ENCODE data around the gene TNFSF4.
"Not testable (repeated sequence)": the region's sequence is repeated elsewhere in the genome, so short reads cannot be mapped to it uniquely, and the experiment has no call there.

Gene TNFSF4

GRCh38 chr1:173164178-173164577 lies 43.0 kb downstream of the TNFSF4 start:
- DNase-seq (ENCODE audit: low read depth in 4 of 4, low spot score in 1 of 4): no peak

DNA sequence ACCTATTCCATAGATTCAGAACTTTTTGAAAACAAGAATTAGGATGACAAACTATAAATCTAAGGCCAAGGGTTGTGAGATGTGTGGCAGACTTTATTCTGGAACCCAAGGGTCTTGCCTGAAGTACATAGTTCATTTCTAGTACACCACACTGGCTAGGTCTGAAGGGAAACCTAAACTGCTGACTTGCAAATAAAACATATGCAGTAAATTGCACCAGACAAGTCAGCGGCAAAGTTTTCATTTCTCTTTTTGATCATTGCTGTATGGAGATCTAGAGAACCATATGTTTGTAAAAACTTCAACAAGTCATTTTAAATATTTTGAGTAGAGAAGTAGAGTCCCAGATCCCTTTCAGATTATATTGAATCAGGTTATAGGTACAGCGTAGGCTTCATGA lies 43.9 kb downstream of the TNFSF4 start:
- DNase-seq (ENCODE audit: low read depth in 4 of 4, low spot score in 1 of 4): no peak

- DNase-seq (ENCODE audit: low read depth in 4 of 4, low spot score in 1 of 4): no peak
Measured at GRCh38 chr1:173162601-173163000, 44.5 kb downstream of the TNFSF4 start.

DNA sequence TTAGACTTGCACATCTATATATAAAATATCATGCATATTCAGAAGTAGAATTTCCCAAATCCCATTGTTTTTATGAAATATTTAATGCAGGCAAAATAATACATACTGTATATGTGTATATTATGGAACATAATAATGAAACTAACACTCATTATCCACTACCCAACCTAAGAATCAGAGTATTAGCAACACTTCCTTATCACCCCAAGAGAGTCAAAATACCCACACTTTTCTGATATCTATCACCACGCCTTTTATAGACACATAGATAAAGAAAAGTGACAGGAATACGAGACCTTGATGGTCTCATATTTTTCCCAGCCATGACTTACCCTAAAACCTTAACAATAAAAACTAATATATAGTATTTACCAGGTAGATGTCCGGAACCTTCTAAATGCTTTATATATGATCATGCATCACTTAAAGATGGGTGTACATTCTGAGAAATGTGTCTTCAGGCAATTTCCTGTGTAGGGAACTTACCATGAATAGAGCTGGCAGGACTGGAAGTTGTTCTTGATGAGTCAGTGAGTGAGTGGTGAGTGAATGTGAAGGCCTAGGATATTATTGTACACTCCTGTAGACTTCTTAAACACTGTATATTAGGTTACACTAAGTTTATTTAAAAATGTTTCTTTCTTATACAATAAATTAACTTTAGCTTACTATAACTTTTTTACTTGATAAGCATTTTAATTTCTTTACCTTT lies 45.5 kb downstream of the TNFSF4 start:
- no peak for DNase-seq (ENCODE audit: low read depth in 4 of 4, low spot score in 1 of 4)

- not testable (repeated sequence) for DNase-seq (ENCODE audit: low read depth in 4 of 4, low spot score in 1 of 4)
Measured at GRCh38 chr1:173153964-173154363, 53.2 kb downstream of the TNFSF4 start.

- no peak for DNase-seq (ENCODE audit: low read depth in 4 of 4, low spot score in 1 of 4)
Measured at GRCh38 chr1:173153503-173153902, 53.6 kb downstream of the TNFSF4 start.

GRCh38 chr1:173152598-173152997 lies 54.5 kb downstream of the TNFSF4 start:
- DNase-seq (ENCODE audit: low read depth in 4 of 4, low spot score in 1 of 4): no peak

DNA sequence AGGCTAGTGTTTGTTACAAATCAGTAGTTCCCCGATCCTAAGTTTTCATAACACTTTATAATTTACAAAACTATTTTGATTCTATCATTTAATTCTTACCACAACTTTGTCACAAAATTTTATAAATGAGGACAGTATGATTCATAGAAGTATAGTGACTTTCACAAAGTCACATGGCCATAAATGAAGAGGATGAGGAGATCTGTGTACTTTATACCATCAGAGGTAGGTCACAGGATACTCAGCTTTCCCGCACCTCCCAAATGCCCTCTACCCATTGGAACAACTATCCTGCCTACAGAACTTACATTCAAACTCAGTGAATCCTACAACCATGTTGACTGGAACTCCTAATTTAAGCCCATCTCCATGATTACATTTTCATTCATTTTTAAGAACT lies 56.3 kb downstream of the TNFSF4 start:
- no peak for DNase-seq (ENCODE audit: low read depth in 4 of 4, low spot score in 1 of 4)

DNA sequence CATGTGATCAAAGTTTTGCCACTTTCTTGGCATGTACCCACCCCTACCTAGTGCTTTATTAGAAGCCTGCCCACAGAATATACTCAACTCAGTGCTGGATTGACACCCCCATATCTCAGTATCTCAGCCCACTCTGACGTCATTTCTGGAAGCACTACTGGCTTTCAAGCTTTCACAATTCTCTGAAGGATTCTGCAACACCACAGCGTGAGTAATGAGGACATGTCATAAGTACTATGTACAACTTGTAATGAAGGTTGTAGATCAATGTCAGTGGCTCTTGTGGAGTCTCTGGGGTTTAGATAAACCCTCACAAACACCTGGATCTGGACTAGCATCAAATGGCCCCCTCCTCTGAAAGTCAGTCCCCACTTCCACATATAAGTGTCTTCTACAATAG lies 57.2 kb downstream of the TNFSF4 start:
- no peak for DNase-seq (ENCODE audit: low read depth in 4 of 4, low spot score in 1 of 4)

GRCh38 chr1:173148971-173149370 lies 58.2 kb downstream of the TNFSF4 start:
- no peak for DNase-seq (ENCODE audit: low read depth in 4 of 4, low spot score in 1 of 4)

DNA sequence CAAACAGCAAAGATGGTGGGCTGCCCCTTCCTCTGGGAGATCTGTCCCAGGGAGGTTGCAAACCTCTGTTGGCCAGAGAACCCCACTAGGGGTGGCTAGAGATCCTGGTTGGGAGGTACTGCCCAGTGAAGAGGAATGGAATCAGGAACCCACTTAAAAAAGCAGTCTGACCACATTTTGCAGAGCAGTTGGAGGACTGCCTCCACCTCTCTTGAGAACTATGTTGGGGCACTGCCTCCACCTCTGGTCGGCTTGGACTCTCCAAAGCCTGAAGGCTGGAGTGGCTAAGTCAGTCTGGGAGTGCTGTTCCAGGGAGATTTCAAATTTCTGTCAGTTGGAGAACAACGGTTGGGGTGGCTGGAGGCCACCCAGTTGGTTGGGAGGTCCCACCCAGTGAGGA lies 58.6 kb downstream of the TNFSF4 start:
- no peak for DNase-seq (ENCODE audit: low read depth in 4 of 4, low spot score in 1 of 4)

DNA sequence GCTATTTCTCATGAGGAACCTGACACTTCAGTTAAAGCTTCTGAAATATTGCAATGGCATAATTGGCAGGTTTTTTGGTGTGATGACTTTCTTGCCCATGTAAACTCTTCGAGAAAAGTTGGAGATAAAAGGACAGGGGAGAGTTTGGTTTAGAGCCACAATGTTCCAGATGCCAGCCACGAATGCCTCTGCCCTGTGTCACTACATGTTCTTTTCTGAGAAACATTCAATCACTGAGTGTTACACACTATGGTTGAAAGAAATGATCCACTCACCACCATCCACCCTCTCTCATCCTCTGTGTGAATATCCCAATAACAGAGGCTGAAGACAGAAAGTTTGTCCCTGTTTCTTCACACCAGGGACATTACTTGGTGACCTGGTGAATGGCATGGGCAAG lies 66.4 kb downstream of the TNFSF4 start:
- no peak for DNase-seq (ENCODE audit: low read depth in 4 of 4, low spot score in 1 of 4)

GRCh38 chr1:173139706-173140105 lies 67.4 kb downstream of the TNFSF4 start:
- no peak for DNase-seq (ENCODE audit: low read depth in 4 of 4, low spot score in 1 of 4)

DNA sequence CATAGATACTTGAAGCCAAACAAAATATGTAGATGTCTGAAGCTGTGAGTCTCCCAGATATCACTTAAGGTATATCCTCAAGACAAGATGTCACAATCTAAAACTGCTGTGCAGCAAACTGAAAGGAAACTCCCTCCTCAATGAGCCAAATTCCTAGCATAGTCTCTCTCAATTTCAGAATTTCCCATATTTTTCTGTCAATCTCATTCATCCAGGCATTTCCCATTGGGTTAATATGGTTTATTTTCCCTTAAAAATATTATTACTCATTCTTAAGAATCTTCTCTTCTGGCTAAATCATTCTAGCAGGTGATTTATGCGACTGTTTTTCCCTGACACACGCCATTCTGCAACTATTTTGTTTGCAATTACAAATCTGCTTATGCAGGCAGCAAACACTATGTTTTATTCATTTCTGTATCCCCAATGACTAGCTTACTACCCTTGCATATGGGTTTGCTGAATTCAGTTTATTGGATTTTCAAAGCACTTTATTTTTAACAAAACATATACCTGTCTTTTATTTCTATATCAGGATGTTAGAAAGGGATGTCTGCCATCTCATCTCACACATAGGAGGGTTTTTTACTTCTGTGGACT lies 69.9 kb downstream of the TNFSF4 start:
- DNase-seq (ENCODE audit: low read depth in 4 of 4, low spot score in 1 of 4): no peak

DNA sequence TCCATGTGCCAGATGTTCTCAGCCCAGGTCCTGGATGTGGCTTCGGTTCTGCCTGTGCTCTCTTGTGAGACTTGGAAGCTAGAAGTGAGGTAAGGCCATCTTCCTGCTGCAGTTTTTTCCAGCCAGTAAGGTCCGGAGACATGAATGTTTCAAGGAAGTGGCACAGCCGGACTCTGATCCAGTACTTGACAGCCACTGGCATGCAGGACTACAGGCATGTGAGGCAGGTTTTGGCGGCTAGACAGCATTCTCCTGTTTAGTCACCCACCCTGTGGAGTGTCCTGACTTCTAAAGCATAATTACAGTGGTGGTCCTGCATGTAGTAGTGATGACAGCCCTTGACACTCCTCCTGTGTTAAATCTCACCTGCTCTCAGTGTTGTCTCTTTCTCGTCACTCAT lies 72.3 kb downstream of the TNFSF4 start:
- no peak for DNase-seq (ENCODE audit: low read depth in 4 of 4, low spot score in 1 of 4)

- DNase-seq (ENCODE audit: low read depth in 4 of 4, low spot score in 1 of 4): no peak
Measured at GRCh38 chr1:173134029-173134428, 73.1 kb downstream of the TNFSF4 start.

All from stimulated activated CD4-positive, alpha-beta T cell treated with anti-CD3 and anti-CD28 coated beads, Interleukin-1b, Interleukin-23, amount 100 ng/mL, for 24 hours (primary cell).